ENCODE measurements around the gene PDZRN3. TPM values are rescaled to one million over a fixed set of nuclear protein-coding genes. Genes with fewer than 3 reads are reported as not detected.

The PDZRN3 gene
- 17.5 and 22.4 TPM in 2 replicates for total RNA-seq (2014; rRNA removed; shearing (Covaris generic); ENCODE audit: low replicate concordance)

GRCh38 chr3:73624821-73625665 lies at the start of gene PDZRN3:
PDZRN3 (minus strand) TSS chr3:73624941.
- Histone ChIP-seq H4K20me1 (ENCODE audit: insufficient read depth, low read depth, low read length) (no peaks in the 10 kb centered on the region), H2AFZ (ENCODE audit: low read length) (no peak within 1 kb of the TSS), H3K27ac (ENCODE audit: low read length) (no peak within 1 kb of the TSS), H3K4me2 (ENCODE audit: low read depth, low read length, poor library complexity, severe bottlenecking) (no peak within 1 kb of the TSS), H3K9me3 (ENCODE audit: low read length) (no peaks in the 10 kb centered on the region), H3K4me1 (ENCODE audit: low read length) (no peaks in the 10 kb centered on the region), H3K9ac (ENCODE audit: low read length) (no peak within 1 kb of the TSS), H3K9me2 (replicated peaks; ENCODE audit: insufficient read depth, low read length) (no peaks in the 10 kb centered on the region), H3K27me3 (ENCODE audit: low read length) (no peaks in the 10 kb centered on the region), H3K4me3 (ENCODE audit: low read length) (no peak within 1 kb of the TSS), H3K36me3 (ENCODE audit: insufficient read depth, low read length) (no peaks in the 10 kb centered on the region), H3K79me2 (ENCODE audit: low read length) (no peaks in the 10 kb centered on the region)
- DNase-seq: no peak

GRCh38 chr3:73674280-73674679 lies 49.5 kb upstream of the PDZRN3 start:
- Histone ChIP-seq H4K20me1 (ENCODE audit: insufficient read depth, low read depth, low read length) (no peaks in the 10 kb centered on the region), H3K79me2 (ENCODE audit: low read length) (no peaks in the 10 kb centered on the region), H3K4me3 (ENCODE audit: low read length) (no peak overlapping the region), H3K4me2 (ENCODE audit: low read depth, low read length, poor library complexity, severe bottlenecking) (no peak overlapping the region), H3K9me3 (ENCODE audit: low read length) (no peaks in the 10 kb centered on the region), H3K9ac (ENCODE audit: low read length) (no peak overlapping the region), H2AFZ (ENCODE audit: low read length) (no peak overlapping the region), H3K4me1 (ENCODE audit: low read length) (no peaks in the 10 kb centered on the region), H3K9me2 (replicated peaks; ENCODE audit: insufficient read depth, low read length) (no peaks in the 10 kb centered on the region), H3K27ac (ENCODE audit: low read length) (no peak overlapping the region), H3K27me3 (ENCODE audit: low read length) (no peaks in the 10 kb centered on the region), H3K36me3 (ENCODE audit: insufficient read depth, low read length) (no peaks in the 10 kb centered on the region)
- DNase-seq: no peak

- Histone ChIP-seq H3K9me3 (ENCODE audit: low read length) (no peaks in the 10 kb centered on the region), H3K27ac (ENCODE audit: low read length) (no peak overlapping the region), H3K79me2 (ENCODE audit: low read length) (no peaks in the 10 kb centered on the region), H3K4me2 (ENCODE audit: low read depth, low read length, poor library complexity, severe bottlenecking) (no peak overlapping the region), H3K36me3 (ENCODE audit: insufficient read depth, low read length) (no peaks in the 10 kb centered on the region), H2AFZ (ENCODE audit: low read length) (no peak overlapping the region), H3K9me2 (replicated peaks; ENCODE audit: insufficient read depth, low read length) (no peaks in the 10 kb centered on the region; the same call in 1 of the 2 replicates), H4K20me1 (ENCODE audit: insufficient read depth, low read depth, low read length) (no peaks in the 10 kb centered on the region), H3K4me1 (ENCODE audit: low read length) (no peaks in the 10 kb centered on the region), H3K9ac (ENCODE audit: low read length) (no peak overlapping the region), H3K27me3 (ENCODE audit: low read length) (no peaks in the 10 kb centered on the region), H3K4me3 (ENCODE audit: low read length) (no peak overlapping the region)
- DNase-seq: no peak
Measured at GRCh38 chr3:73669260-73669659, 44.5 kb upstream of the PDZRN3 start.

GRCh38 chr3:73668391-73668790 lies 43.6 kb upstream of the PDZRN3 start:
- no peaks in the 10 kb centered on the region for H3K36me3 ChIP-seq (ENCODE audit: insufficient read depth, low read length)
- no peaks in the 10 kb centered on the region for H3K79me2 ChIP-seq (ENCODE audit: low read length)
- DNase-seq: no peak
- no peak overlapping the region for H3K9ac ChIP-seq (ENCODE audit: low read length)
- H3K9me3 ChIP-seq (ENCODE audit: low read length): no peaks in the 10 kb centered on the region
- H2AFZ ChIP-seq (ENCODE audit: low read length): no peak overlapping the region
- H4K20me1 ChIP-seq (ENCODE audit: insufficient read depth, low read depth, low read length): no peaks in the 10 kb centered on the region
- no peaks in the 10 kb centered on the region for H3K4me1 ChIP-seq (ENCODE audit: low read length)
- no peak overlapping the region for H3K4me2 ChIP-seq (ENCODE audit: low read depth, low read length, poor library complexity, severe bottlenecking)
- H3K4me3 ChIP-seq (ENCODE audit: low read length): no peak overlapping the region
- no peak overlapping the region for H3K27ac ChIP-seq (ENCODE audit: low read length)
- H3K27me3 ChIP-seq (ENCODE audit: low read length): no peaks in the 10 kb centered on the region
- no peaks in the 10 kb centered on the region; the same call in 1 of the 2 replicates for H3K9me2 ChIP-seq (replicated peaks; ENCODE audit: insufficient read depth, low read length)

GRCh38 chr3:73667889-73668288 lies 43.1 kb upstream of the PDZRN3 start:
- Histone ChIP-seq H3K9me3 (ENCODE audit: low read length) (no peaks in the 10 kb centered on the region), H3K4me2 (ENCODE audit: low read depth, low read length, poor library complexity, severe bottlenecking) (no peak overlapping the region), H3K27ac (ENCODE audit: low read length) (no peak overlapping the region), H2AFZ (ENCODE audit: low read length) (no peak overlapping the region), H3K9ac (ENCODE audit: low read length) (no peak overlapping the region), H3K27me3 (ENCODE audit: low read length) (no peaks in the 10 kb centered on the region), H3K9me2 (replicated peaks; ENCODE audit: insufficient read depth, low read length) (no peaks in the 10 kb centered on the region; the same call in 1 of the 2 replicates), H3K4me3 (ENCODE audit: low read length) (no peak overlapping the region), H3K36me3 (ENCODE audit: insufficient read depth, low read length) (no peaks in the 10 kb centered on the region), H4K20me1 (ENCODE audit: insufficient read depth, low read depth, low read length) (no peaks in the 10 kb centered on the region), H3K79me2 (ENCODE audit: low read length) (no peaks in the 10 kb centered on the region), H3K4me1 (ENCODE audit: low read length) (no peaks in the 10 kb centered on the region)
- no peak for DNase-seq

- no peak overlapping the region for H2AFZ ChIP-seq (ENCODE audit: low read length)
- no peaks in the 10 kb centered on the region; the same call in 1 of the 2 replicates for H3K9me2 ChIP-seq (replicated peaks; ENCODE audit: insufficient read depth, low read length)
- H3K9me3 ChIP-seq (ENCODE audit: low read length): no peaks in the 10 kb centered on the region
- H3K9ac ChIP-seq (ENCODE audit: low read length): no peak overlapping the region
- no peak overlapping the region for H3K4me3 ChIP-seq (ENCODE audit: low read length)
- H3K79me2 ChIP-seq (ENCODE audit: low read length): no peaks in the 10 kb centered on the region
- no peaks in the 10 kb centered on the region for H3K27me3 ChIP-seq (ENCODE audit: low read length)
- no peak overlapping the region for H3K4me2 ChIP-seq (ENCODE audit: low read depth, low read length, poor library complexity, severe bottlenecking)
- no peaks in the 10 kb centered on the region for H3K36me3 ChIP-seq (ENCODE audit: insufficient read depth, low read length)
- no peak for DNase-seq
- no peaks in the 10 kb centered on the region for H3K4me1 ChIP-seq (ENCODE audit: low read length)
- H4K20me1 ChIP-seq (ENCODE audit: insufficient read depth, low read depth, low read length): no peaks in the 10 kb centered on the region
- no peak overlapping the region for H3K27ac ChIP-seq (ENCODE audit: low read length)
Measured at GRCh38 chr3:73665286-73665685, 40.5 kb upstream of the PDZRN3 start.

- no peaks in the 10 kb centered on the region for H3K36me3 ChIP-seq (ENCODE audit: insufficient read depth, low read length)
- no peak for DNase-seq
- no peaks in the 10 kb centered on the region for H4K20me1 ChIP-seq (ENCODE audit: insufficient read depth, low read depth, low read length)
- H3K4me2 ChIP-seq (ENCODE audit: low read depth, low read length, poor library complexity, severe bottlenecking): no peak overlapping the region
- H3K79me2 ChIP-seq (ENCODE audit: low read length): no peaks in the 10 kb centered on the region
- no peaks in the 10 kb centered on the region for H3K4me1 ChIP-seq (ENCODE audit: low read length)
- H3K27me3 ChIP-seq (ENCODE audit: low read length): no peaks in the 10 kb centered on the region
- no peak overlapping the region for H3K4me3 ChIP-seq (ENCODE audit: low read length)
- H2AFZ ChIP-seq (ENCODE audit: low read length): no peak overlapping the region
- no peak overlapping the region for H3K27ac ChIP-seq (ENCODE audit: low read length)
- H3K9me3 ChIP-seq (ENCODE audit: low read length): no peaks in the 10 kb centered on the region
- no peak overlapping the region for H3K9ac ChIP-seq (ENCODE audit: low read length)
- H3K9me2 ChIP-seq (replicated peaks; ENCODE audit: insufficient read depth, low read length): no peaks in the 10 kb centered on the region; the same call in 1 of the 2 replicates
Measured at GRCh38 chr3:73664389-73664788, 39.6 kb upstream of the PDZRN3 start.

- Histone ChIP-seq H3K27me3 (ENCODE audit: low read length) (no peaks in the 10 kb centered on the region), H3K79me2 (ENCODE audit: low read length) (no peaks in the 10 kb centered on the region), H3K36me3 (ENCODE audit: insufficient read depth, low read length) (no peaks in the 10 kb centered on the region), H3K4me1 (ENCODE audit: low read length) (no peaks in the 10 kb centered on the region), H2AFZ (ENCODE audit: low read length) (no peak overlapping the region), H3K9me3 (ENCODE audit: low read length) (no peaks in the 10 kb centered on the region), H3K9me2 (replicated peaks; ENCODE audit: insufficient read depth, low read length) (no peaks in the 10 kb centered on the region; the same call in 1 of the 2 replicates), H3K9ac (ENCODE audit: low read length) (no peak overlapping the region), H3K4me3 (ENCODE audit: low read length) (no peak overlapping the region), H4K20me1 (ENCODE audit: insufficient read depth, low read depth, low read length) (no peaks in the 10 kb centered on the region), H3K4me2 (ENCODE audit: low read depth, low read length, poor library complexity, severe bottlenecking) (no peak overlapping the region), H3K27ac (ENCODE audit: low read length) (no peak overlapping the region)
- DNase-seq: no peak
Measured at GRCh38 chr3:73663495-73663894, 38.8 kb upstream of the PDZRN3 start.

Data from Karpas-422 (cell line).